Measurements from ENCODE around the gene COMMD1.

COMMD1 gene

GRCh38 chr2:62147610-62148301 is 242.3 kb downstream of the COMMD1 start:
- no peak overlapping the region for H3K27ac ChIP-seq (ENCODE audit: low read depth, low read length)
- H3K4me3 ChIP-seq (ENCODE audit: insufficient read depth, low read length, poor library complexity, severe bottlenecking) = no peak overlapping the region
- H3K9me3 ChIP-seq (ENCODE audit: insufficient read depth, low read length) = no peaks in the 10 kb centered on the region
- TF ChIP-seq CTCF (IDR thresholded peaks at IDR 0.05; ENCODE audit: insufficient read depth, low read length, poor library complexity, severe bottlenecking) = no peak
- TF ChIP-seq EZH2phosphoT487 (conservative IDR thresholded peaks at IDR 0.05; ENCODE audit: low read length) = no peak
- no peaks in the 10 kb centered on the region for H3F3A ChIP-seq (ENCODE audit: insufficient read depth)
- no peak overlapping the region for H3K9ac ChIP-seq (ENCODE audit: low read length)
- no peaks in the 10 kb centered on the region for H3K27me3 ChIP-seq (ENCODE audit: low read length)
- H2AFZ ChIP-seq (ENCODE audit: low read depth, low read length, severe bottlenecking) = no peak overlapping the region
- H3K36me3 ChIP-seq (ENCODE audit: low read length) = no peaks in the 10 kb centered on the region
- no peaks in the 10 kb centered on the region for H3K9me2 ChIP-seq (replicated peaks; ENCODE audit: insufficient read depth, low read length)
- H3K79me2 ChIP-seq (ENCODE audit: insufficient read depth, low read length) = no peaks in the 10 kb centered on the region
- H4K20me1 ChIP-seq (ENCODE audit: low read depth, low read length) = no peaks in the 10 kb centered on the region
- H3K4me2 ChIP-seq (ENCODE audit: low read depth, low read length, poor library complexity, severe bottlenecking) = no peak overlapping the region

GRCh38 chr2:62149708-62150107 is 244.2 kb downstream of the COMMD1 start:
- Histone ChIP-seq H3K27ac (ENCODE audit: low read depth, low read length) (no peak overlapping the region), H3K27me3 (ENCODE audit: low read length) (no peaks in the 10 kb centered on the region), H2AFZ (ENCODE audit: low read depth, low read length, severe bottlenecking) (no peak overlapping the region), H3K4me3 (ENCODE audit: insufficient read depth, low read length, poor library complexity, severe bottlenecking) (no peak overlapping the region), H3K79me2 (ENCODE audit: insufficient read depth, low read length) (no peaks in the 10 kb centered on the region), H3K9me3 (ENCODE audit: insufficient read depth, low read length) (no peaks in the 10 kb centered on the region), H4K20me1 (ENCODE audit: low read depth, low read length) (no peaks in the 10 kb centered on the region), H3K4me2 (ENCODE audit: low read depth, low read length, poor library complexity, severe bottlenecking) (no peak overlapping the region), H3K9me2 (replicated peaks; ENCODE audit: insufficient read depth, low read length) (no peaks in the 10 kb centered on the region), H3K9ac (ENCODE audit: low read length) (no peak overlapping the region), H3K36me3 (ENCODE audit: low read length) (no peaks in the 10 kb centered on the region), H3F3A (ENCODE audit: insufficient read depth) (no peaks in the 10 kb centered on the region)
- TF ChIP-seq EZH2phosphoT487 (conservative IDR thresholded peaks at IDR 0.05; ENCODE audit: low read length) = no peak
- no peak for TF ChIP-seq CTCF (IDR thresholded peaks at IDR 0.05; ENCODE audit: insufficient read depth, low read length, poor library complexity, severe bottlenecking)

- no peak overlapping the region for H3K9ac ChIP-seq (ENCODE audit: low read length)
- no peaks in the 10 kb centered on the region for H3K9me2 ChIP-seq (replicated peaks; ENCODE audit: insufficient read depth, low read length)
- H4K20me1 ChIP-seq (ENCODE audit: low read depth, low read length) = no peaks in the 10 kb centered on the region
- no peak overlapping the region for H2AFZ ChIP-seq (ENCODE audit: low read depth, low read length, severe bottlenecking)
- no peaks in the 10 kb centered on the region for H3K36me3 ChIP-seq (ENCODE audit: low read length)
- H3K27me3 ChIP-seq (ENCODE audit: low read length) = no peaks in the 10 kb centered on the region
- no peaks in the 10 kb centered on the region for H3F3A ChIP-seq (ENCODE audit: insufficient read depth)
- no peak for TF ChIP-seq EZH2phosphoT487 (conservative IDR thresholded peaks at IDR 0.05; ENCODE audit: low read length)
- TF ChIP-seq CTCF (IDR thresholded peaks at IDR 0.05; ENCODE audit: insufficient read depth, low read length, poor library complexity, severe bottlenecking) = no peak
- no peak overlapping the region for H3K4me2 ChIP-seq (ENCODE audit: low read depth, low read length, poor library complexity, severe bottlenecking)
- H3K4me3 ChIP-seq (ENCODE audit: insufficient read depth, low read length, poor library complexity, severe bottlenecking) = no peak overlapping the region
- H3K9me3 ChIP-seq (ENCODE audit: insufficient read depth, low read length) = no peaks in the 10 kb centered on the region
- H3K27ac ChIP-seq (ENCODE audit: low read depth, low read length) = no peak overlapping the region
- H3K79me2 ChIP-seq (ENCODE audit: insufficient read depth, low read length) = no peaks in the 10 kb centered on the region
Observed at GRCh38 chr2:62150597-62151305, 245.3 kb downstream of the COMMD1 start.

All from SU-DHL-6 (cell line).